GM12878 (cell line): ENCODE data around the gene FSIP1. TPM values are rescaled to one million over a fixed set of nuclear protein-coding genes. Genes with fewer than 3 reads are reported as not detected.
A peak's percentile ranks its signal among the peaks of the same experiment; 100 is the strongest.

Source experiments
- BCL3 ChIP-seq: IDR thresholded peaks from 2 replicates; pipeline ENCODE4 v1.6.1; 2011; ENCODE audit warnings: borderline replicate concordance, low read depth, mild to moderate bottlenecking, moderate library complexity, low read length; ENCODE audit not compliant: insufficient read depth, poor library complexity, severe bottlenecking
- CBFB ChIP-seq: IDR thresholded peaks from 2 replicates; pipeline ENCODE4 v1.6.1; 2016; ENCODE audit warnings: antibody characterized with exemption, low read depth
- CHD4 ChIP-seq: fragments of 200-600 bp; sonication (generic); IDR thresholded peaks from 2 replicates; pipeline ENCODE4 v1.6.1; 2016; ENCODE audit warnings: mild to moderate bottlenecking
- E2F4 ChIP-seq: IDR thresholded peaks from 2 replicates; pipeline ENCODE4 v1.6.1; 2012; ENCODE audit warnings: low read depth, low read length, improper control_type of control experiment
- EGR1 ChIP-seq, 2 experiments: IDR thresholded peaks; 1 replicate in 1 of 2; 2 replicates in 1 of 2; pipeline ENCODE4 v1.6.1; 2011 to 2012; ENCODE audit warnings: low read depth in 2 of 2, low read length in 2 of 2, borderline replicate concordance in 1 of 2, mild to moderate bottlenecking in 1 of 2, moderate library complexity in 1 of 2
- ESRRA ChIP-seq: IDR thresholded peaks from 2 replicates; pipeline ENCODE4 v1.6.1; 2012; ENCODE audit warnings: mild to moderate bottlenecking, low read length, improper control_type of control experiment
- FOXM1 ChIP-seq: IDR thresholded peaks from 2 replicates; pipeline ENCODE4 v1.6.1; 2012; ENCODE audit warnings: low read depth, mild to moderate bottlenecking, inconsistent platforms, low read length, moderate library complexity
- GATAD2B ChIP-seq: fragments of 450-650 bp; conservative IDR thresholded peaks from 2 replicates; pipeline ENCODE4 v1.6.1; 2017; ENCODE audit warnings: low read depth, mild to moderate bottlenecking, moderate library complexity
- IKZF2 ChIP-seq, 2 experiments: fragments of 450-650 bp; IDR thresholded peaks; 2 replicates each; pipeline ENCODE4 v1.6.1; 2017; ENCODE audit warnings: mild to moderate bottlenecking in 2 of 2, moderate library complexity in 2 of 2
- KDM1A ChIP-seq: fragments of 200-600 bp; sonication (generic); IDR thresholded peaks from 2 replicates; pipeline ENCODE4 v1.6.1; 2016; ENCODE audit warnings: borderline replicate concordance
- NFXL1 ChIP-seq: fragments of 450-650 bp; IDR thresholded peaks from 2 replicates; pipeline ENCODE4 v1.6.1; 2017; ENCODE audit warnings: antibody characterized with exemption, mild to moderate bottlenecking, borderline replicate concordance
- NFYA ChIP-seq: IDR thresholded peaks from 2 replicates; pipeline ENCODE4 v1.6.1; 2011; ENCODE audit warnings: low read depth, mild to moderate bottlenecking, low read length, improper control_type of control experiment, borderline replicate concordance
- NRF1 ChIP-seq: conservative IDR thresholded peaks from 2 replicates; pipeline ENCODE4 v1.6.1; 2011; ENCODE audit warnings: mild to moderate bottlenecking, low read depth, low read length, improper control_type of control experiment
- POLR2A ChIP-seq: IDR thresholded peaks from 2 replicates; pipeline ENCODE4 v1.6.1; 2011; ENCODE audit warnings: low read depth, mild to moderate bottlenecking, low read length
- POLR2AphosphoS2 ChIP-seq: IDR thresholded peaks from 2 replicates; pipeline ENCODE4 v1.6.1; 2011; ENCODE audit warnings: low read depth, mild to moderate bottlenecking, low read length, improper control_type of control experiment, moderate library complexity
- SMC3 ChIP-seq: IDR thresholded peaks from 2 replicates; pipeline ENCODE4 v1.6.1; 2011; ENCODE audit warnings: low read length, improper control_type of control experiment, borderline replicate concordance
- SRF ChIP-seq, 2 experiments: IDR thresholded peaks; 2 replicates each; pipeline ENCODE4 v1.6.1; 2011; ENCODE audit warnings: low read depth in 2 of 2, low read length in 2 of 2, mild to moderate bottlenecking in 1 of 2, moderate library complexity in 1 of 2
- SUZ12 ChIP-seq: fragments of 200-600 bp; sonication (generic); IDR thresholded peaks from one replicate; pipeline ENCODE4 v1.6.1; 2018; ENCODE audit warnings: antibody characterized with exemption, mild to moderate bottlenecking; ENCODE audit not compliant: unreplicated experiment
- polyA plus RNA-seq, 11 experiments: library from polyadenylated mRNA; depleted of rRNA in 4 of 11; unstranded in 6 of 11; stranded (reverse) in 5 of 11; fragments of >200 nt; fragmentation: Nextera tagmentation in 4 of 11; fragmentation: Illumina TruSeq in 1 of 11; extraction: Ambion mirVana in 4 of 11; extraction: Trizol in 1 of 11; gene quantifications; 1 replicate in 1 of 11; 2 replicates in 10 of 11; pipeline versions ENCODE4 v1.2.1 to v1.2.3, GENCODE V29; 2011 to 2016; ENCODE audit warnings: inconsistent platforms in 2 of 11, missing spikeins in 2 of 11, low read depth in 1 of 11
- total RNA-seq, 4 experiments: library from RNA; depleted of rRNA in 3 of 4; stranded (reverse); fragments of >200 nt in 3 of 4; fragmentation: Illumina TruSeq in 1 of 4; extraction: Trizol in 1 of 4; gene quantifications; 2 replicates each; pipeline versions ENCODE4 v1.2.1 to v1.2.3, GENCODE V29; 2013 to 2021
- TF ChIP-seq, protein P1 (sequence below): IDR thresholded peaks from 2 replicates; pipeline ENCODE4 v1.6.1; 2012; ENCODE audit warnings: low read depth, low read length, improper control_type of control experiment
- TF ChIP-seq, protein P2 (sequence below): fragments of 450-650 bp; formaldehyde crosslinking; IDR thresholded peaks from 2 replicates; pipeline ENCODE4 v1.4.0; 2022; ENCODE audit warnings: mild to moderate bottlenecking, moderate library complexity
- TF ChIP-seq, protein P3 (sequence below): fragments of 450-650 bp; IDR thresholded peaks from 2 replicates; pipeline ENCODE4 v1.6.1; 2017; ENCODE audit warnings: mild to moderate bottlenecking

The FSIP1 gene
- total and polyA plus RNA-seq, 10 of the 15 experiments (the other 5 are each of a cell fraction or from before 2014, with no cell fraction given) = 0.15 to 0.67 (median 0.35) TPM

DNA sequence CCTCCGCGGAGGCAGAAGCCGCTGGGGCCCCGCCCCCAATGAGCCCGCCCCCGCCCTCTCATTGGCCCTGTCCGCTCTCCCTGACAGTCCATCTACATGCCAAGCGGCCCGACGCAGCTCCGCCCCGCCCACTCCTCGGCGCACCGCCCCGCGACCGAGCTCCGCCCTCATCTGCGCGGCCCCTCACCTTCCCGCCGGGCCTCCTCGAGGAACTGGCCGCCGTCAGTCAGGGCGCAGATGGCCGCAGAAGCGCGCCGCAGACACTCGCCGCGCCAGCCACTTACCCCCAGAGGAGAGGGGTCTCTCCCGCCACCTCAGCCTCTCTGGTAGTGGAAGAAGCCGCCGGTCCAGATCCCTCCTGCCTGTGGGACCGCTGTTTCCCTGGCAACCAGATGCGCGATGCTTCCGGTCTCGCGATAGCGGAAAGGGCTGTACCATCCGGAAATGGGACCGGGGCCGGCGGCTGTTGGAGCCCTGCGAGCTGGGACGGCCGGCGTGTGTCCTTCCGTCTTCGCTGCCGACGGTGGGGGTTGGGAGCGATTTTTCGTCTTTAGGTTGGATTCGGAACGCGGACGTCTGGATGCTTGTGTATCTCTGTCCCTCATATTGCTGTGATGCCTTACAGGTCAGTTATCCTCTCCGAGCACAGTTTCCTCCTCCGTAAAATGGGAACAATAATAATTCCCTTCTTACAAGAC is at the start of gene FSIP1 (continued):
- no peak for TF ChIP-seq SUZ12
- peak in 1 of 2 experiments; percentile 52; a peak in 1 of 3 replicates for TF ChIP-seq EGR1 (IDR thresholded peaks at IDR 0.05; ENCODE audit: borderline replicate concordance in 1 of 2, low read depth in 2 of 2, low read length in 2 of 2)
- TF ChIP-seq POLR2AphosphoS2 = 0 out of 2 replicates have a peak, but pooled peaks have one; percentile 25
- TF ChIP-seq, protein P1, sequence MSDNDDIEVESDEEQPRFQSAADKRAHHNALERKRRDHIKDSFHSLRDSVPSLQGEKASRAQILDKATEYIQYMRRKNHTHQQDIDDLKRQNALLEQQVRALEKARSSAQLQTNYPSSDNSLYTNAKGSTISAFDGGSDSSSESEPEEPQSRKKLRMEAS = peak; percentile 62; the same call in 1 of the 2 replicates
- TF ChIP-seq, protein P2, sequence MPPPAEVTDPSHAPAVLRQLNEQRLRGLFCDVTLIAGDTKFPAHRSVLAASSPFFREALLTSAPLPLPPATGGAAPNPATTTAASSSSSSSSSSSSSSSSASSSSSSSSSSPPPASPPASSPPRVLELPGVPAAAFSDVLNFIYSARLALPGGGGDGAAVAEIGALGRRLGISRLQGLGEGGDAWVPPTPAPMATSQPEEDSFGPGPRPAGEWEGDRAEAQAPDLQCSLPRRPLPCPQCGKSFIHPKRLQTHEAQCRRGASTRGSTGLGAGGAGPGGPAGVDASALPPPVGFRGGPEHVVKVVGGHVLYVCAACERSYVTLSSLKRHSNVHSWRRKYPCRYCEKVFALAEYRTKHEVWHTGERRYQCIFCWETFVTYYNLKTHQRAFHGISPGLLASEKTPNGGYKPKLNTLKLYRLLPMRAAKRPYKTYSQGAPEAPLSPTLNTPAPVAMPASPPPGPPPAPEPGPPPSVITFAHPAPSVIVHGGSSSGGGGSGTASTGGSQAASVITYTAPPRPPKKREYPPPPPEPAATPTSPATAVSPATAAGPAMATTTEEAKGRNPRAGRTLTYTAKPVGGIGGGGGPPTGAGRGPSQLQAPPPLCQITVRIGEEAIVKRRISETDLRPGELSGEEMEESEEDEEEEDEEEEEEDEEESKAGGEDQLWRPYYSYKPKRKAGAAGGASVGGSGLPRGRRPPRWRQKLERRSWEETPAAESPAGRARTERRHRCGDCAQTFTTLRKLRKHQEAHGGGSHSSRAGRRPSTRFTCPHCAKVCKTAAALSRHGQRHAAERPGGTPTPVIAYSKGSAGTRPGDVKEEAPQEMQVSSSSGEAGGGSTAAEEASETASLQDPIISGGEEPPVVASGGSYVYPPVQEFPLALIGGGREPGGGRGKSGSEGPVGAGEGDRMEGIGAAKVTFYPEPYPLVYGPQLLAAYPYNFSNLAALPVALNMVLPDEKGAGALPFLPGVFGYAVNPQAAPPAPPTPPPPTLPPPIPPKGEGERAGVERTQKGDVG (CRISPR knock-in tag) = no peak
- TF ChIP-seq NFXL1 = no peak
- no peak for TF ChIP-seq FOXM1
- TF ChIP-seq NRF1 = 0 out of 2 replicates have a peak, but pooled peaks have one; percentile 23
- no peak for TF ChIP-seq NFYA
- TF ChIP-seq ESRRA = no peak
- TF ChIP-seq E2F4 = peak; percentile 66; the same call in 1 of the 2 replicates
- TF ChIP-seq SMC3 = no peak; the same call in 1 of the 2 replicates
- no peak for TF ChIP-seq BCL3
- no peak for TF ChIP-seq CHD4
- TF ChIP-seq CBFB = peak; percentile 98
- no peak; a peak in 1 of 4 replicates for TF ChIP-seq IKZF2 (IDR thresholded peaks at IDR 0.05)
- TF ChIP-seq KDM1A = no peak
- TF ChIP-seq POLR2A = peak; percentile 93
- TF ChIP-seq, protein P3, sequence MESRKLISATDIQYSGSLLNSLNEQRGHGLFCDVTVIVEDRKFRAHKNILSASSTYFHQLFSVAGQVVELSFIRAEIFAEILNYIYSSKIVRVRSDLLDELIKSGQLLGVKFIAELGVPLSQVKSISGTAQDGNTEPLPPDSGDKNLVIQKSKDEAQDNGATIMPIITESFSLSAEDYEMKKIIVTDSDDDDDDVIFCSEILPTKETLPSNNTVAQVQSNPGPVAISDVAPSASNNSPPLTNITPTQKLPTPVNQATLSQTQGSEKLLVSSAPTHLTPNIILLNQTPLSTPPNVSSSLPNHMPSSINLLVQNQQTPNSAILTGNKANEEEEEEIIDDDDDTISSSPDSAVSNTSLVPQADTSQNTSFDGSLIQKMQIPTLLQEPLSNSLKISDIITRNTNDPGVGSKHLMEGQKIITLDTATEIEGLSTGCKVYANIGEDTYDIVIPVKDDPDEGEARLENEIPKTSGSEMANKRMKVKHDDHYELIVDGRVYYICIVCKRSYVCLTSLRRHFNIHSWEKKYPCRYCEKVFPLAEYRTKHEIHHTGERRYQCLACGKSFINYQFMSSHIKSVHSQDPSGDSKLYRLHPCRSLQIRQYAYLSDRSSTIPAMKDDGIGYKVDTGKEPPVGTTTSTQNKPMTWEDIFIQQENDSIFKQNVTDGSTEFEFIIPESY = no peak
- 0 out of 4 replicates have a peak, but pooled peaks of 1 of the 2 experiments have one; percentile 38 for TF ChIP-seq SRF (IDR thresholded peaks at IDR 0.05; ENCODE audit: low read depth in 2 of 2, low read length in 2 of 2)
- TF ChIP-seq GATAD2B = peak; percentile 87
